GM23338 (cell line): ENCODE data around the gene FANCF. TPM values are rescaled to one million over a fixed set of nuclear protein-coding genes. Genes with fewer than 3 reads are reported as not detected.

Source experiments
- ATAC-seq: fragments of 200-7000 bp; cut with Tn5 transposase; 3 replicates; pipeline ENCODE4 v1.9.1; 2020
- DNase-seq: peaks from one replicate; pipeline ENCODE4 v3.0.0-alpha.2; 2015; ENCODE audit warnings: low spot score
- H2AFZ ChIP-seq: fragments of 200-600 bp; sonication (generic); 2 replicates; pipeline ENCODE4 v1.8.0; 2016; ENCODE audit warnings: antibody characterized with exemption, mild to moderate bottlenecking, moderate library complexity
- H3F3A ChIP-seq: fragments of 200-600 bp; sonication (generic); replicated peaks from 2 replicates; pipeline ENCODE4 v1.8.0; 2017; ENCODE audit warnings: antibody characterized with exemption, mixed run types, low read depth
- H3K27ac ChIP-seq: fragments of 200-600 bp; sonication (generic); 2 replicates; pipeline ENCODE4 v1.6.1; 2016; ENCODE audit warnings: low read depth
- H3K27me3 ChIP-seq: fragments of 200-600 bp; sonication (generic); 2 replicates; pipeline ENCODE4 v1.8.0; 2016; ENCODE audit warnings: mild to moderate bottlenecking, mixed run types, moderate library complexity; ENCODE audit not compliant: insufficient read depth
- H3K36me3 ChIP-seq: fragments of 200-600 bp; sonication (generic); 2 replicates; pipeline ENCODE4 v1.8.0; 2016; ENCODE audit warnings: mild to moderate bottlenecking; ENCODE audit not compliant: insufficient read depth
- H3K4me1 ChIP-seq: fragments of 200-600 bp; sonication (generic); 2 replicates; pipeline ENCODE4 v1.8.0; 2016; ENCODE audit warnings: mild to moderate bottlenecking, moderate library complexity; ENCODE audit not compliant: insufficient read depth
- H3K4me2 ChIP-seq: fragments of 200-600 bp; sonication (generic); 2 replicates; pipeline ENCODE4 v1.7.1; 2017; ENCODE audit warnings: mixed run types
- H3K4me3 ChIP-seq: fragments of 200-600 bp; sonication (generic); 2 replicates; pipeline ENCODE4 v1.6.1; 2016; ENCODE audit warnings: mixed run types
- H3K79me2 ChIP-seq: fragments of 200-600 bp; sonication (generic); replicated peaks from 2 replicates; pipeline ENCODE4 v1.8.0; 2017; ENCODE audit warnings: mild to moderate bottlenecking; ENCODE audit not compliant: insufficient read depth
- H3K9me2 ChIP-seq: fragments of 200-600 bp; sonication (generic); 2 replicates; pipeline ENCODE4 v1.8.0; 2017; ENCODE audit not compliant: insufficient read depth
- H4K20me1 ChIP-seq: fragments of 200-600 bp; sonication (generic); replicated peaks from 2 replicates; pipeline ENCODE4 v1.8.0; 2017; ENCODE audit warnings: mild to moderate bottlenecking; ENCODE audit not compliant: insufficient read depth
- H3K27ac Mint-ChIP-seq: 2 replicates; pipeline ENCODE4 v1.8.0; 2020; ENCODE audit warnings: inconsistent platforms, mild to moderate bottlenecking, moderate library complexity, mixed read lengths
- H3K27me3 Mint-ChIP-seq: 3 replicates; pipeline ENCODE4 v1.8.0; 2022; ENCODE audit warnings: low read depth, mild to moderate bottlenecking, moderate library complexity, mixed read lengths, inconsistent platforms; ENCODE audit not compliant: insufficient read depth, poor library complexity
- H3K36me3 Mint-ChIP-seq: 3 replicates; pipeline ENCODE4 v1.8.0; 2021; ENCODE audit warnings: low read depth, mild to moderate bottlenecking, inconsistent platforms, moderate library complexity, mixed read lengths
- H3K4me1 Mint-ChIP-seq: 3 replicates; pipeline ENCODE4 v1.8.0; 2020; ENCODE audit warnings: mild to moderate bottlenecking, inconsistent platforms, mixed read lengths
- H3K4me3 Mint-ChIP-seq: 3 replicates; pipeline ENCODE4 v1.8.0; 2021; ENCODE audit warnings: moderate library complexity, mild to moderate bottlenecking, inconsistent platforms, mixed read lengths
- H3K9me3 Mint-ChIP-seq: 3 replicates; pipeline ENCODE4 v1.8.0; 2020; ENCODE audit warnings: moderate library complexity, mild to moderate bottlenecking, inconsistent platforms, mixed read lengths
- CREB1 ChIP-seq: fragments of 250-450 bp; sonication (Bioruptor Pico); IDR thresholded peaks from 2 replicates; pipeline ENCODE4 v1.5.0; 2020; ENCODE audit warnings: low read depth, mild to moderate bottlenecking, moderate library complexity
- CTCF ChIP-seq, 2 experiments: fragments of 200-600 bp in 1 of 2; sonication (generic) in 1 of 2; conservative IDR thresholded peaks; 2 replicates each; pipeline versions ENCODE4 v1.5.1 to v1.6.1; 2016 to 2017; ENCODE audit warnings: antibody characterized with exemption in 2 of 2, low read depth in 2 of 2, mild to moderate bottlenecking in 2 of 2, moderate library complexity in 1 of 2
- EZH2 ChIP-seq: fragments of 200-600 bp; sonication (generic); IDR thresholded peaks from one replicate; pipeline ENCODE4 v1.8.0; 2017; ENCODE audit warnings: antibody characterized with exemption, mild to moderate bottlenecking, low read depth; ENCODE audit not compliant: unreplicated experiment
- EZH2phosphoT487 ChIP-seq: fragments of 200-600 bp; sonication (generic); IDR thresholded peaks from one replicate; pipeline ENCODE4 v1.8.1; 2018; ENCODE audit warnings: antibody characterized with exemption; ENCODE audit not compliant: unreplicated experiment
- JUNB ChIP-seq: IDR thresholded peaks from one replicate; pipeline ENCODE4 v1.6.1; 2016; ENCODE audit warnings: antibody characterized with exemption; ENCODE audit not compliant: unreplicated experiment
- NANOG ChIP-seq: IDR thresholded peaks from 2 replicates; pipeline ENCODE4 v1.6.1; 2016; ENCODE audit warnings: antibody characterized with exemption, borderline replicate concordance
- ZNF331 ChIP-seq: fragments of 250-450 bp; sonication (Bioruptor Pico); IDR thresholded peaks from 2 replicates; pipeline ENCODE4 v1.5.0; 2020; ENCODE audit warnings: low read depth, mild to moderate bottlenecking, moderate library complexity
- ZNF462 ChIP-seq: fragments of 250-450 bp; sonication (Bioruptor Pico); IDR thresholded peaks from 2 replicates; pipeline ENCODE4 v1.5.0; 2020; ENCODE audit warnings: mild to moderate bottlenecking, moderate library complexity
- polyA plus RNA-seq: library from polyadenylated mRNA; unstranded; fragments of >200 nt; fragmentation: Nextera tagmentation; extraction: Ambion mirVana; gene quantifications from 2 replicates; pipeline ENCODE4 v1.2.1, GENCODE V29; 2016
- total RNA-seq: library from RNA; depleted of rRNA; stranded (reverse); fragments of >200 nt; shearing (Covaris generic); gene quantifications from 2 replicates; pipeline ENCODE4 v1.2.3, GENCODE V29; 2014

FANCF gene
- total and polyA plus RNA-seq, 2 experiments from 2014 or later = 17.0 to 31.8 TPM

GRCh38 chr11:22641559-22641958 is 15.9 kb upstream of the FANCF start (continued):
- TF ChIP-seq ZNF462 (CRISPR knock-in tag) = no peak

- DNase-seq = peak; percentile 29
- peak; percentile 78 for ATAC-seq
- peaks cover 44% of the 10 kb centered on the region for H3K27me3 ChIP-seq
- H3K4me1 ChIP-seq = peaks cover 17% of the 10 kb centered on the region
- H4K20me1 ChIP-seq = no peaks in the 10 kb centered on the region
- Mint-ChIP-seq H3K27ac (no peak overlapping the region), H3K4me1 (peaks cover 21% of the 10 kb centered on the region), H3K27me3 (no peaks in the 10 kb centered on the region), H3K36me3 (no peaks in the 10 kb centered on the region), H3K9me3 (no peaks in the 10 kb centered on the region), H3K4me3 (0 out of 3 replicates have a peak overlapping the region, but pooled peaks have one; percentile 20)
- H3K36me3 ChIP-seq = no peaks in the 10 kb centered on the region
- H3K4me3 ChIP-seq = no peak overlapping the region
- H3K79me2 ChIP-seq = no peaks in the 10 kb centered on the region
- no peaks in the 10 kb centered on the region for H3K9me2 ChIP-seq
- peak overlapping the region; percentile 0; the same call in 1 of the 2 replicates for H3K4me2 ChIP-seq
- no peak overlapping the region for H3K27ac ChIP-seq
- no peak overlapping the region for H2AFZ ChIP-seq
- no peaks in the 10 kb centered on the region for H3F3A ChIP-seq
- no peak for TF ChIP-seq NANOG
- TF ChIP-seq CTCF (conservative IDR thresholded peaks at IDR 0.05; ENCODE audit: low read depth in 2 of 2) = no peak
- no peak for TF ChIP-seq EZH2phosphoT487
- no peak for TF ChIP-seq EZH2
- TF ChIP-seq CREB1 = no peak
- TF ChIP-seq ZNF331 = no peak
- TF ChIP-seq ZNF462 (CRISPR knock-in tag) = no peak
- no peak for TF ChIP-seq JUNB
Observed at GRCh38 chr11:22640862-22641261, 15.2 kb upstream of the FANCF start.
